ENCODE measurements around the gene CDKL4.

DNA sequence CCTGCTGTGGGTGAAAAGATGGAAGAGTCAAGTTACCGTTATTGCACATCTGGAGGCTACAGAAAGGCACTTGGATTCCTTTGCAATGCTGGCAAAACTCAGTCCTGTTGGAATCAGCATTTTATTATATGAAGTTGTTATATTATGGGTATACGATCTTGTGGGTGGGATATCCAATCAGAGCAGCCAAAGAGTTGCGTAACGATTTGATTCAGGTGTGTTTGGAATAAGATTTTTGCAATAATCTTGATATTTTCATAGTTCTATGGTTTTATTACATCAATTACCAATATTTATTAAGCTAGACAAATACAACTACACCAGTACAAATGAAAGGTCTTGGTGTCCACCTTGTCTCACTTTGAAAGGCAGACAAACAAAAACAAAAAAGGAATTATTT is 65.0 kb downstream of the CDKL4 start:
- TF ChIP-seq EP300 (IDR thresholded peaks at IDR 0.05) (no peak), POLR2A (IDR thresholded peaks at IDR 0.05) (no peak), POLR2AphosphoS5 (IDR thresholded peaks at IDR 0.05) (no peak), CTCF (IDR thresholded peaks at IDR 0.05) (no peak)

Data from suprapubic skin (tissue), 4 donors.